GM23338 (cell line): ENCODE measurements around the gene AARS2. TPM values are rescaled to one million over a fixed set of nuclear protein-coding genes. Genes with fewer than 3 reads are reported as not detected.

ENCODE experiments used
- ATAC-seq: fragments of 200-7000 bp; cut with Tn5 transposase; 3 replicates; pipeline ENCODE4 v1.9.1; 2020
- DNase-seq: peaks from one replicate; pipeline ENCODE4 v3.0.0-alpha.2; 2015; ENCODE audit warnings: low spot score
- H2AFZ ChIP-seq: fragments of 200-600 bp; sonication (generic); 2 replicates; pipeline ENCODE4 v1.8.0; 2016; ENCODE audit warnings: antibody characterized with exemption, mild to moderate bottlenecking, moderate library complexity
- H3F3A ChIP-seq: fragments of 200-600 bp; sonication (generic); replicated peaks from 2 replicates; pipeline ENCODE4 v1.8.0; 2017; ENCODE audit warnings: antibody characterized with exemption, mixed run types, low read depth
- H3K27ac ChIP-seq: fragments of 200-600 bp; sonication (generic); 2 replicates; pipeline ENCODE4 v1.6.1; 2016; ENCODE audit warnings: low read depth
- H3K27me3 ChIP-seq: fragments of 200-600 bp; sonication (generic); 2 replicates; pipeline ENCODE4 v1.8.0; 2016; ENCODE audit warnings: mild to moderate bottlenecking, mixed run types, moderate library complexity; ENCODE audit not compliant: insufficient read depth
- H3K36me3 ChIP-seq: fragments of 200-600 bp; sonication (generic); 2 replicates; pipeline ENCODE4 v1.8.0; 2016; ENCODE audit warnings: mild to moderate bottlenecking; ENCODE audit not compliant: insufficient read depth
- H3K4me1 ChIP-seq: fragments of 200-600 bp; sonication (generic); 2 replicates; pipeline ENCODE4 v1.8.0; 2016; ENCODE audit warnings: mild to moderate bottlenecking, moderate library complexity; ENCODE audit not compliant: insufficient read depth
- H3K4me2 ChIP-seq: fragments of 200-600 bp; sonication (generic); 2 replicates; pipeline ENCODE4 v1.7.1; 2017; ENCODE audit warnings: mixed run types
- H3K4me3 ChIP-seq: fragments of 200-600 bp; sonication (generic); 2 replicates; pipeline ENCODE4 v1.6.1; 2016; ENCODE audit warnings: mixed run types
- H3K79me2 ChIP-seq: fragments of 200-600 bp; sonication (generic); replicated peaks from 2 replicates; pipeline ENCODE4 v1.8.0; 2017; ENCODE audit warnings: mild to moderate bottlenecking; ENCODE audit not compliant: insufficient read depth
- H3K9me2 ChIP-seq: fragments of 200-600 bp; sonication (generic); 2 replicates; pipeline ENCODE4 v1.8.0; 2017; ENCODE audit not compliant: insufficient read depth
- H4K20me1 ChIP-seq: fragments of 200-600 bp; sonication (generic); replicated peaks from 2 replicates; pipeline ENCODE4 v1.8.0; 2017; ENCODE audit warnings: mild to moderate bottlenecking; ENCODE audit not compliant: insufficient read depth
- H3K27ac Mint-ChIP-seq: 2 replicates; pipeline ENCODE4 v1.8.0; 2020; ENCODE audit warnings: inconsistent platforms, mild to moderate bottlenecking, moderate library complexity, mixed read lengths
- H3K27me3 Mint-ChIP-seq: 3 replicates; pipeline ENCODE4 v1.8.0; 2022; ENCODE audit warnings: low read depth, mild to moderate bottlenecking, moderate library complexity, mixed read lengths, inconsistent platforms; ENCODE audit not compliant: insufficient read depth, poor library complexity
- H3K36me3 Mint-ChIP-seq: 3 replicates; pipeline ENCODE4 v1.8.0; 2021; ENCODE audit warnings: low read depth, mild to moderate bottlenecking, inconsistent platforms, moderate library complexity, mixed read lengths
- H3K4me1 Mint-ChIP-seq: 3 replicates; pipeline ENCODE4 v1.8.0; 2020; ENCODE audit warnings: mild to moderate bottlenecking, inconsistent platforms, mixed read lengths
- H3K4me3 Mint-ChIP-seq: 3 replicates; pipeline ENCODE4 v1.8.0; 2021; ENCODE audit warnings: moderate library complexity, mild to moderate bottlenecking, inconsistent platforms, mixed read lengths
- H3K9me3 Mint-ChIP-seq: 3 replicates; pipeline ENCODE4 v1.8.0; 2020; ENCODE audit warnings: moderate library complexity, mild to moderate bottlenecking, inconsistent platforms, mixed read lengths
- CREB1 ChIP-seq: fragments of 250-450 bp; sonication (Bioruptor Pico); IDR thresholded peaks from 2 replicates; pipeline ENCODE4 v1.5.0; 2020; ENCODE audit warnings: low read depth, mild to moderate bottlenecking, moderate library complexity
- EZH2phosphoT487 ChIP-seq: fragments of 200-600 bp; sonication (generic); IDR thresholded peaks from one replicate; pipeline ENCODE4 v1.8.1; 2018; ENCODE audit warnings: antibody characterized with exemption; ENCODE audit not compliant: unreplicated experiment
- NANOG ChIP-seq: IDR thresholded peaks from 2 replicates; pipeline ENCODE4 v1.6.1; 2016; ENCODE audit warnings: antibody characterized with exemption, borderline replicate concordance
- STAT1 ChIP-seq: IDR thresholded peaks from one replicate; pipeline ENCODE4 v1.6.1; 2016; ENCODE audit warnings: antibody characterized with exemption; ENCODE audit not compliant: unreplicated experiment
- ZNF114 ChIP-seq: fragments of 250-450 bp; sonication (Bioruptor Pico); IDR thresholded peaks from 2 replicates; pipeline ENCODE4 v1.5.0; 2020; ENCODE audit warnings: mild to moderate bottlenecking, moderate library complexity
- ZNF331 ChIP-seq: fragments of 250-450 bp; sonication (Bioruptor Pico); IDR thresholded peaks from 2 replicates; pipeline ENCODE4 v1.5.0; 2020; ENCODE audit warnings: low read depth, mild to moderate bottlenecking, moderate library complexity
- ZNF462 ChIP-seq: fragments of 250-450 bp; sonication (Bioruptor Pico); IDR thresholded peaks from 2 replicates; pipeline ENCODE4 v1.5.0; 2020; ENCODE audit warnings: mild to moderate bottlenecking, moderate library complexity
- polyA plus RNA-seq: library from polyadenylated mRNA; unstranded; fragments of >200 nt; fragmentation: Nextera tagmentation; extraction: Ambion mirVana; gene quantifications from 2 replicates; pipeline ENCODE4 v1.2.1, GENCODE V29; 2016
- total RNA-seq: library from RNA; depleted of rRNA; stranded (reverse); fragments of >200 nt; shearing (Covaris generic); gene quantifications from 2 replicates; pipeline ENCODE4 v1.2.3, GENCODE V29; 2014
- TF ChIP-seq, protein P1 (sequence below): IDR thresholded peaks from one replicate; pipeline ENCODE4 v1.6.1; 2018; ENCODE audit warnings: antibody characterized with exemption; ENCODE audit not compliant: unreplicated experiment

The AARS2 gene
- total and polyA plus RNA-seq, 2 experiments from 2014 or later: 6.5 to 23.2 TPM

DNA sequence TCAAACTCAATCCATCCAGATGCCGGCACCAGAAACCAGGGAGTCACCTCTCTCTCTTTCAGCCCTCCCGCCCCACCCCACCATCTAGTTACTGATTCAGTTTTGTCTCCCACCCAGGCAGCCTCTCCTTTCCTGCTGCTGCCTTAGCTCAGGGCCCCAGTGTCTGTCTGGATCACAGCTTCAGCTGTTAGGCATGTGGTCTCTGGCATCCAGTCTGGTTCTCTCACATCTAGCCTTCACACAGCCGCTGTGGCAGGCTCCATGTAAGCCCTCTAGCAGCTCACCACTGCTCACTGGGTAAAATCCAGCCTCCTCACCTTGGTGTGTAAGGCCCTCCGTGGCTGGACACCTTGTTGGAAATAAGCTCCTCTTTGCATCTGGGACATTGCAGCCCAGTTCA lies 21.3 kb downstream of the AARS2 start:
- no peaks in the 10 kb centered on the region; the same call in 1 of the 2 replicates for H3K4me1 ChIP-seq
- no peak for TF ChIP-seq EZH2phosphoT487
- no peak for TF ChIP-seq NANOG
- TF ChIP-seq ZNF331 (CRISPR knock-in tag): no peak
- TF ChIP-seq, protein P1, sequence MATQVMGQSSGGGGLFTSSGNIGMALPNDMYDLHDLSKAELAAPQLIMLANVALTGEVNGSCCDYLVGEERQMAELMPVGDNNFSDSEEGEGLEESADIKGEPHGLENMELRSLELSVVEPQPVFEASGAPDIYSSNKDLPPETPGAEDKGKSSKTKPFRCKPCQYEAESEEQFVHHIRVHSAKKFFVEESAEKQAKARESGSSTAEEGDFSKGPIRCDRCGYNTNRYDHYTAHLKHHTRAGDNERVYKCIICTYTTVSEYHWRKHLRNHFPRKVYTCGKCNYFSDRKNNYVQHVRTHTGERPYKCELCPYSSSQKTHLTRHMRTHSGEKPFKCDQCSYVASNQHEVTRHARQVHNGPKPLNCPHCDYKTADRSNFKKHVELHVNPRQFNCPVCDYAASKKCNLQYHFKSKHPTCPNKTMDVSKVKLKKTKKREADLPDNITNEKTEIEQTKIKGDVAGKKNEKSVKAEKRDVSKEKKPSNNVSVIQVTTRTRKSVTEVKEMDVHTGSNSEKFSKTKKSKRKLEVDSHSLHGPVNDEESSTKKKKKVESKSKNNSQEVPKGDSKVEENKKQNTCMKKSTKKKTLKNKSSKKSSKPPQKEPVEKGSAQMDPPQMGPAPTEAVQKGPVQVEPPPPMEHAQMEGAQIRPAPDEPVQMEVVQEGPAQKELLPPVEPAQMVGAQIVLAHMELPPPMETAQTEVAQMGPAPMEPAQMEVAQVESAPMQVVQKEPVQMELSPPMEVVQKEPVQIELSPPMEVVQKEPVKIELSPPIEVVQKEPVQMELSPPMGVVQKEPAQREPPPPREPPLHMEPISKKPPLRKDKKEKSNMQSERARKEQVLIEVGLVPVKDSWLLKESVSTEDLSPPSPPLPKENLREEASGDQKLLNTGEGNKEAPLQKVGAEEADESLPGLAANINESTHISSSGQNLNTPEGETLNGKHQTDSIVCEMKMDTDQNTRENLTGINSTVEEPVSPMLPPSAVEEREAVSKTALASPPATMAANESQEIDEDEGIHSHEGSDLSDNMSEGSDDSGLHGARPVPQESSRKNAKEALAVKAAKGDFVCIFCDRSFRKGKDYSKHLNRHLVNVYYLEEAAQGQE: no peak
- TF ChIP-seq STAT1: no peak
- no peak for TF ChIP-seq CREB1
- no peak for TF ChIP-seq ZNF114 (CRISPR knock-in tag)
- TF ChIP-seq ZNF462 (CRISPR knock-in tag): no peak
- no peak overlapping the region for H2AFZ ChIP-seq
- H3K27me3 ChIP-seq: peaks cover 17% of the 10 kb centered on the region
- peaks cover 26% of the 10 kb centered on the region for H3K27me3 Mint-ChIP-seq
- H3K9me2 ChIP-seq: no peaks in the 10 kb centered on the region
- no peak overlapping the region for H3K4me3 ChIP-seq
- no peaks in the 10 kb centered on the region for H3K36me3 Mint-ChIP-seq
- H3F3A ChIP-seq: no peaks in the 10 kb centered on the region
- no peak overlapping the region for H3K27ac Mint-ChIP-seq
- H3K4me2 ChIP-seq: no peak overlapping the region
- H3K4me3 Mint-ChIP-seq: no peak overlapping the region
- peaks cover 4% of the 10 kb centered on the region for H3K4me1 Mint-ChIP-seq
- H3K27ac ChIP-seq: no peak overlapping the region
- ATAC-seq: no peak
- DNase-seq: no peak
- no peaks in the 10 kb centered on the region; the same call in 2 of the 3 replicates for H3K9me3 Mint-ChIP-seq
- no peaks in the 10 kb centered on the region for H4K20me1 ChIP-seq
- no peaks in the 10 kb centered on the region for H3K79me2 ChIP-seq
- no peaks in the 10 kb centered on the region for H3K36me3 ChIP-seq
